GM19035 (cell line): ENCODE results near the gene CTSO.
"Not testable (repeated sequence)": the region's sequence is repeated elsewhere in the genome, so short reads cannot be mapped to it uniquely, and the experiment has no call there.

Experiments
- ATAC-seq: cut with Tn5 transposase; IDR thresholded peaks from one replicate; pipeline ENCODE4 v1.9.1; 2021; ENCODE audit not compliant: unreplicated experiment

Gene CTSO

GRCh38 chr4:155954939-155955338, 1.3 kb upstream of the CTSO start:
- no peak for ATAC-seq

DNA sequence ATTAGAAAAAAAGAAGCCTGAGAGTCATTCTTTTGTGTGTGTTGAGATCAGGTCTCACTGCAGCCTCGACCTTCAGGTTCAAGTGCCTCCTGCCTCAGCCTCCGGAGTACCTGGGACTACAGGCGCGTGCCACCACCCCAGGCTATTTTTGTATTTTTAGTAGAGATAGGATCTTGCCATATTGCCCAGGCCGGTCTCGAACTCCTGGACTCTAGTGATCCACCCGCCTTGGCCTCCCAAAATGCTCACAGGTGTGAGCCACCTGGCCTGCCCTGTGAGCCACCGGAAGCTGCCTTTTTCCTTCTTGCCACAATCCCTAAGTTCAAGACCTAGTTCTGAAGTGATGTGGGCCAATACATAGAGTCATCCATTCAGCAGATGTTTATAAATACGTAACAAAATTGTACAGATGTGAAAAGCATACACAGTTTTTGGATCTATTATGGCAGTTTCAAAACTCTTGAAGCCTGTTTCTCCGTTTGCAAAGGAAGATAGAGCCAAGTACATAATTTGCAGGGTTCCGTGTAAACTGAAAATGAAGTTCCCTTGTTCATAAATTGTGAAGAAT, 536 bp upstream of the CTSO start:
- ATAC-seq, result no peak

DNA sequence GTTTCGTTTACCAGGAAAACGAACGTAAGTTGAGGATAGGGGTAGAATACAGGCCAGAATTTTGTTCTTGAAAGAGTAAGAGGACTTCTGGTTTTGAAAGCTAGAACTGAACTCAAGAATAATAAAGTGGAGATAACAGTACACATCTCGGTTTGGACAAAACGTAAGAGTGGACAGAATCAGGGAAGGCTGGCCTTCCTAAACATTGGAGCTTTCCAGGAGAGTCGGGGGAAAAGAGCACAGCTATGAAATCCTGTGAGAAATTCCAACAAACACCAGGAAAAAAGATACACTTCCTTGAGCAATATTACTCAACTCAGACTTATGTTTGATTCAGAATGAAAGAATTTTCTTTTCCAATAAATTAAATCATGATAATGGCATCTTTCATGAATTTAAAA, 1.2 kb downstream of the CTSO start:
- ATAC-seq, result no peak

DNA sequence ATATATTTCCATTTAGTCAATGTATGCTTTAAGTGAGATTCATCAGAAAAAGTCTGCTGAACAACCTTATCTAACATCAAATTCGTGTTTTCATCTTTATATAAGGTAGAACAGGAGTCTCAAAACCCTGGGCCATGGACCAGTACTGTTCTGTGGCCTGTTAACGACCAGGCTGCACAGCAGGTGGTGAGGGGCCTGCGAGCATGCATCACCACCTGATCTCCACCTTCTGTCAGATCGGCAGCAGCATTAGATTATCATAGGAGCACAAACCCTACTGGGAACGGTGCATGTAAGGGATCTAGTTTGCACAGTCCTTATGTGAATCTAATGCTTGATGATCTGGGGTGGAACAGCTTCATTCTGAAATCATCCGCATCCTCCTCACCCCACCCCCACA, 3.2 kb downstream of the CTSO start:
- no peak for ATAC-seq

DNA sequence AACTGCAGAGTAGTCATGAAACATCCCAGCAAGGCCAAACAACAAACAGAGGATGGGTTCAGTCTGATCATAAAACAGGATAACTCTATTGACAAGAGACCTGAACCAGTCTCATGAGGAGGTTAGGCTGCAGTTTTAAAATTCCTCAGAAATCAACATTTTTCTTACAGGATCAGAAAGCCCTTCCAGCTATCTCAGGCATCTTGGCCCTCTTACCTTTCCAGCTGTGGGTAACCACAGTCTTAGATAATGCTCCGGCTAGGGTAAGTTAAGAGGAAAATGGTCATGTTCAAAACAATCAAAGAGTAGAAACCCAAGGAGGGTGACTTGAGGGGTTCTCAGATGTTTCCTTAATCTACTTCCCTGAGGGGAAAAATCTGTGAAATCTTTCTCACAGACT, 5.1 kb downstream of the CTSO start:
- no peak for ATAC-seq

DNA sequence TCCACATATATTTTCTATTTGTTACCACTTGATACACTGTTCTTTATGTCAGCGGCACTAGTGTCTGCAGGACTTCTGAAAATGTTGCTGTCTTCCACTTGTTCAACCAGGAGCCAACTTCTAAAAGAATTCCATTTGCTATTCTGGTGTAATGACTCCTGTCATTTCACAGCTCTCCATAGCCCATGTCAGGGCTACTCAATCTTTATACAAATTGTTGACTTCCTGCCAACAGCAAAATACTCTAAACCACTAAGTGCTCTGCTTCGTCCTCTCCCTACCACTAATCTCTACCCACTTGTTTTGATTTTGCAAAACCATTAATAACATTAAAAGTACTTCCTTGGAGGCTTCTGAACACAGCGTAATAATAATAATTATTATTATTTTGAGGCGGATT, 7.2 kb downstream of the CTSO start:
- ATAC-seq, result no peak

DNA sequence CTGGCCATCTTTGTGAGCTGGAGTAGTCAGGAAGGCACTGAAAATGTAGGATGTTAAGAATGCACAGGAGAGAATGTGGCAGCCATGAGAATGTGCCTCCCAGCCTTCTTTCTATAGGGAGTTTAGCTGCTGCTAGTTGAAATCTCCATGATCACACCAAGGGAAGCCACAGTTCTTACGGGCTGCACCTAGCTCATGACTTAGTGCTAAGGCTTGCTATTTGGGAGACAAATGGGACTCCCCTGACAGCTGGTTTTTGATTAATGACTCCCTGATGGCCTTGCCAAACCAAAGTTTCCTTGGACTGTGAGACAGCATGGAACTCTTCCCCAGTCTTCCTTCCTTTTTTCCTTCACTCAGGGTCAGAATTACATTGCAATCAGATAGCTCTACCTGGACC, 9.2 kb downstream of the CTSO start:
- no peak for ATAC-seq

- no peak for ATAC-seq
Measured at GRCh38 chr4:155943605-155944291, 9.9 kb downstream of the CTSO start.

- ATAC-seq, result no peak
Measured at GRCh38 chr4:155941820-155942219, 11.8 kb downstream of the CTSO start.

DNA sequence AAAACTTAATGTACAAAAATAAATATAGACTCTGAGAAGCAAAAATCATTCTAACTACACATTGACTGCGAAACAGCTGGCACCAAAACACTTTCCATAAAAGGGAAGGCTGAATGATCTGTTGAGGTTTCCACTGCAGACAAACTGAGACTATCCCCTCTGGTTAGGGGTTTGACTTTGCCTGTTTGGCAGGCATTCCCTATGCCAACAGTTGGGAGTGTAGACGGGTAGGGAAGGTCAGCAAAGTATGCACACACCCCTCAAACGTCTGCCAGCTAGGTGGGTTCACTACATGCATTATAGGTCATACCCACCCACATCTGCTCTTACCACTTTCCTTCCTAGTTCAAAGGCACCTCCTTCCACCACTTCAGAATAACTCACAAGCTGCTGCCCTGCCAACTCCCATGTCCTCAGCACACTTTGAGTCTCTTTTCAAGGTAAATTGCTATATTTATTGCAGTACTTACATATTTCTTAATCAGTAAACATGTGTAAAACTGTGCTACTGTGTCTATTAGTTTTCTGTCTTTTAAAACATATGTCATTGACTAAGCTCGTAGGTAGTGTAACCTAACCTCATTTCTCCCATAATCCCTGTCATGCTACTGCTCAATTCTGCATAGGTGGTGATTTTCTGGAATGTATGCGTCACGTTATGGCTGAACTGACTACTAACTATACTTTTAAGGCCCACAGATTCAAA, 12.4 kb downstream of the CTSO start:
- ATAC-seq, result no peak

DNA sequence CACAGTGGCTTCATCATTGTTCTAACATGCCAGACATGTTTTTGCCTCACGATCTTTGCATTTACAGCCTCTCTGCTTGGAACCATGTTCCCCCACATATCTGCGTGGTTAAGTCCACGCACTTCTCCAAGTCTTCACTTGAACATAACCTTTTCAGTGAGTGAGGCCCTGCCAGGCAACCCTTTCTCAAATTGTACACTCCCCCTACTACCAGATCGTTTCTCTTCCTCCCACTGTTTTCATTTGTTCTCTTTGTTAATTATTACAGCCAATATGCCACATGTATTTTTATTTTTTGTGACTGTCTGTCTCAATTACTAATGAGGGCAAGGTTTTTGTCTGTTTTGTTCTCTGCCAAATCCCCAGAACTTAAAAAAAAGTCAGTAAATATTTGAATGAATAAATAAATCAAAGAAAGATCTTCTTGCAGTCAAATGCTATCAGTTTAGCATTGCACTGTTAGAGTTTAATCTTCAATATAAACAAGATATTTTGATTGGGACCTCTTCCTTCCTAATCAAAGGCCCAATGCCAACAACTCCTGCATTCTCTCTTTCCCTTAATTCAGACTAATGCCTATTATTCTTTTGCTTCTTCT, 18.2 kb downstream of the CTSO start:
- ATAC-seq, result no peak

DNA sequence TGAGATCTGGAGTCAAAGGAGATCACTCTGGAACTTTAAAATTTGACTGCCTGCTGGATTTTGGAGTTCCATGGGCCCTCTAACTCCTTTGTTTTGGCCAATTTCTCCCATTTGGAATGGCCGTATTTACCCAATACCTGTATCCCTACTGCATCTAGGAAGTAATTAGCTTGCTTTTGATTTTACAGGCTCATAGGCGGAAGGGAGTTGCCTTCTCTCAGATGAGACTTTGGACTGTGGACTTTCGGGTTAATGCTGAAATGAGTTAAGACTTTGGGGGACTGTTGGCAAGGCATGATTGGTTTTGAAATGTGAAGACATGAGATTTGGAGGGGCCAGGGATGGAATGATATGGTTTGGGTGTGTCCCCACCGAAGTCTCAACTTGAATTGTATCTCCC, 19.0 kb downstream of the CTSO start:
- not testable (repeated sequence) for ATAC-seq

GRCh38 chr4:155931634-155932033, 22.0 kb downstream of the CTSO start:
- ATAC-seq, result no peak

- ATAC-seq, result no peak
Measured at GRCh38 chr4:155930330-155930729, 23.3 kb downstream of the CTSO start.

GRCh38 chr4:155929833-155930232, 23.8 kb downstream of the CTSO start:
- no peak for ATAC-seq

DNA sequence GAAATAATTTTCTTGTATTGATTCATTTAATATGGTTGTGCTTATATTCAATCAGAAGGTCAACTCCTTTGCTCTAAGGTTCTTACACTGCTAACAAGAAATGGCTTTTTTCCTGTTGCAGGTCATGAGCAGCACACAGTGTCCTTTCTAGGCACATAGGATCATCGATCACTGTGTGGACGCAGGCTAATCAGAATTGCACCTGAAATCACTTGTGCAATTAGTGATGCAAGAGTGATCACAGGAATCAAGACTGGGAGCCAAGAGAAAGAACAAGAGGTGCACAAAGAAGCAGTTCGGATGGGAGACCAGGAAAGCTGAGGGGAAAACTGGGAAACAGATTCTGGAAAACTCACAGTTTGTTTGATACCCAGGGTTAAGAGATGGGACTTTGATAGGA, 29.0 kb downstream of the CTSO start:
- ATAC-seq, result no peak

DNA sequence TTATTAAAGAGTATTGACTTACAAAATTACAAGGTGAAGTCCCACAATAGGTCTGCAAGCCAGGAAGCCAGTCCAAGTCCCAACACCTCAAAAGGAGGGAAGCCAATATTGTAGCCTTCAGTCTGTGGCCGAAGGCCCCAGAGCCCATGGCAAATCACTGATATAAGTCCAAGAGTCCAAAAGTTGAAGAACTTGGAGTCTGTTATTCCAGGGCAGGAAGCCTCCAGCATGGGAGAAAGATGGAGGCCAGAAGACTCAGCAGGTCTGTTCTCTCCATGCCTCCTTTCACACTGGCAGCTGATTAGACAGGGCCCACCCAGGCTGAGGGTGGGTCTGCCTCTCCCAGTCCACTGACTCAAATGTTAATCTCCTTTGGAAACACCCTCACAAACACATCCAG, 32.1 kb downstream of the CTSO start:
- no peak for ATAC-seq

DNA sequence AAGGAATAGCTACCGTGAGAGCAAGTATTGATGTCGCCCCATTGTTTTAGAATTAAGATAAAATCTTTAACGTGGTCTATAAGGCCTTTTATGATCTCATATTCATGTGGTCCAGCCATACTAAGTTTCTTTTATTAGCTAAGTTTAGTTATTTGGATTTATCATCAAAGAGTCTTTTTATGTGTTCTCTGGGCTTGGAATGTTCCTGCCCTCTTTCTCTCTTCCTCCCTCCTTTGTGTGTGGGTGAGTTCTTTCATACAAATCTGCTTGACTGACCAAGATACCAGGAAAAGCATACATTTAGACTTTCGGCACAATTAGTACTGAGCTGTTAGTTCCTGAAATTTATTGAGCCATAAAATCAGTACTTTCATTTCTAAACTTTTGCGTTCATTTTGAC, 38.9 kb downstream of the CTSO start:
- ATAC-seq, result no peak

GRCh38 chr4:155911905-155912304, 41.8 kb downstream of the CTSO start:
- ATAC-seq, result no peak

DNA sequence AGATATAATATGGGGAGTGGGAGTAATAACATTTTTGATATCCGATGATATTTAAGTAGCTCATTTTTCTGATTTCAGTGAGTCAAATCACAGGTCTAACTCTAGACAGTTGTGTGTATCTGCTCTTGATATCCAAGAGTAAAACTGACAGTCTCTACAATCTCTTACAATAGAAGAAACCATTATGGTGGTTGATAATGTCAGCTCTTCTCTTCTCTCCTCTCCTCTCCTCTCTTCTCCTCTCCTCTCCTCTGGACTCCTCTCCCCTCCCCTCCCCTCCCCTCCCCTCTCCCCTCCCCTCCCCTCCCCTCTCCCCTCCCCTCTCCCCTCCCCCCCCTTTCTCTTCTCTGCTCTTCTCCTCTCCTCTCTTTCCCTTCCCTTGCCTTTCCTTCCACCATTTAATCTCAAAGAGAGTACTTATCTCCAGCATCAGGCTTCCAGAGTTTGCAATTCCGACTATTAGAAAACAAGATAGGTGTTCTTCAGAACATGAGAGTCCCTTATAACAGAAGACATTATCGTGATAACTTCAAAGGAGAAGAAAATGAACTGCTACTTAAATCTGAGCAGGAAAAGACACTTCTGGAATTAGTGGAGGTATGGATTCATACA, 43.9 kb downstream of the CTSO start:
- ATAC-seq, result no peak

- ATAC-seq, result peak; percentile 54
Measured at GRCh38 chr4:155908187-155909139, 45.2 kb downstream of the CTSO start.
